Activated CD4-positive, alpha-beta T cell treated with anti-CD3 and anti-CD28 coated beads for 36 hours (primary cell): ENCODE data around the gene RAB8A. TPM values are rescaled to one million over a fixed set of nuclear protein-coding genes. Genes with fewer than 3 reads are reported as not detected.

Experiments
- ATAC-seq: fragments of 200-7000 bp; cut with Tn5 transposase; one replicate; pipeline ENCODE4 v1.10.0; 2021; ENCODE audit warnings: mild to moderate bottlenecking, moderate library complexity
- CTCF ChIA-PET: fragments of 350-600 bp; sonication (Branson Sonifier 250); formaldehyde crosslinking; loops from one replicate; lab custom pipeline; 2021; ENCODE audit warnings: antibody characterized with exemption; lab: Charles Lee
- POLR2A ChIA-PET: fragments of 350-600 bp; sonication (Branson Sonifier 250); formaldehyde crosslinking; loops from one replicate; lab custom pipeline; 2021; ENCODE audit warnings: antibody characterized with exemption, inconsistent platforms; lab: Charles Lee
- DNase-seq: peaks from one replicate; pipeline ENCODE4 v3.0.0-alpha.2; 2020
- H3K27ac Mint-ChIP-seq: one replicate; pipeline ENCODE4 v1.8.0; 2021; ENCODE audit warnings: mixed read lengths
- H3K27me3 Mint-ChIP-seq: one replicate; pipeline ENCODE4 v1.8.0; 2021; ENCODE audit warnings: mixed read lengths
- H3K36me3 Mint-ChIP-seq: one replicate; pipeline ENCODE4 v1.8.0; 2021; ENCODE audit warnings: low read depth, mixed read lengths
- H3K4me1 Mint-ChIP-seq: one replicate; pipeline ENCODE4 v1.8.0; 2021; ENCODE audit warnings: mixed read lengths
- H3K4me3 Mint-ChIP-seq: one replicate; pipeline ENCODE4 v1.8.0; 2021; ENCODE audit warnings: mild to moderate bottlenecking, moderate library complexity, mixed read lengths
- H3K9me3 Mint-ChIP-seq: one replicate; pipeline ENCODE4 v1.8.0; 2021; ENCODE audit warnings: low read depth, mixed read lengths
- intact Hi-C, 2 experiments: fragments of 100-400 bp; cut with DNase I in 1 of 2; cut with micrococcal nuclease in 1 of 2; formaldehyde crosslinking; loops; one replicate each; pipeline versions ENCODE4 v1.14.2 to v1.15.1; 2022 to 2024; cut with DNase I, micrococcal nuclease
- total RNA-seq, 2 experiments: library from RNA; stranded (reverse); gene quantifications; one replicate each; pipeline ENCODE4 v1.2.3, GENCODE V29; 2021

Gene RAB8A
- total RNA-seq, 2 experiments from 2014 or later, result 165 to 218 TPM

GRCh38 chr19:16121967-16122366, 10.3 kb downstream of the RAB8A start:
- Mint-ChIP-seq H3K36me3 (peaks cover 64% of the 10 kb centered on the region), H3K27ac (peak overlapping the region; percentile 6)

GRCh38 chr19:16124953-16125352, 13.3 kb downstream of the RAB8A start:
- peaks cover 54% of the 10 kb centered on the region for H3K36me3 Mint-ChIP-seq
- no peak for ATAC-seq
- intact Hi-C loops, result no loop called here
- H3K27ac Mint-ChIP-seq, result no peak overlapping the region
- H3K4me1 Mint-ChIP-seq, result peaks cover 2% of the 10 kb centered on the region
- CTCF ChIA-PET, result no interaction called here
- H3K27me3 Mint-ChIP-seq, result no peaks in the 10 kb centered on the region
- POLR2A ChIA-PET, result interaction anchor here (0.5 kb wide), 1 partner anchor 46 kb away, joined by 4 read pairs; no protein-coding TSS in a partner anchor
- no peak for DNase-seq
- H3K9me3 Mint-ChIP-seq, result no peaks in the 10 kb centered on the region
- H3K4me3 Mint-ChIP-seq, result no peak overlapping the region

More at GRCh38 chr19:16121967-16122366, 10.3 kb downstream of the RAB8A start:
- intact Hi-C loops, result no loop called here
- no peak for DNase-seq
- no peak overlapping the region for H3K4me3 Mint-ChIP-seq
- H3K27me3 Mint-ChIP-seq, result no peaks in the 10 kb centered on the region
- ATAC-seq, result no peak
- POLR2A ChIA-PET, result no interaction called here
- CTCF ChIA-PET, result interaction anchor here (0.6 kb wide), 1 partner anchor 18 kb away, joined by 4 read pairs; no protein-coding TSS in a partner anchor
- H3K4me1 Mint-ChIP-seq, result peaks cover 32% of the 10 kb centered on the region
- H3K9me3 Mint-ChIP-seq, result no peaks in the 10 kb centered on the region

- H3K4me3 Mint-ChIP-seq, result no peak overlapping the region
- CTCF ChIA-PET, result interaction anchor here (0.6 to 1.2 kb wide), 2 partner anchors 10 to 24 kb away, joined by 3 to 4 read pairs; no protein-coding TSS in a partner anchor
- H3K4me1 Mint-ChIP-seq, result no peaks in the 10 kb centered on the region
- intact Hi-C loops, result no loop called here
- H3K27me3 Mint-ChIP-seq, result no peaks in the 10 kb centered on the region
- no peak overlapping the region for H3K27ac Mint-ChIP-seq
- POLR2A ChIA-PET, result interaction anchor here (0.6 kb wide), 2 partner anchors 41 to 56 kb away, joined by 5 to 6 read pairs; no protein-coding TSS in a partner anchor
- no peak for DNase-seq
- H3K9me3 Mint-ChIP-seq, result no peaks in the 10 kb centered on the region
- peaks cover 62% of the 10 kb centered on the region for H3K36me3 Mint-ChIP-seq
- no peak for ATAC-seq
Measured at GRCh38 chr19:16125737-16126495, 14.2 kb downstream of the RAB8A start.

DNA sequence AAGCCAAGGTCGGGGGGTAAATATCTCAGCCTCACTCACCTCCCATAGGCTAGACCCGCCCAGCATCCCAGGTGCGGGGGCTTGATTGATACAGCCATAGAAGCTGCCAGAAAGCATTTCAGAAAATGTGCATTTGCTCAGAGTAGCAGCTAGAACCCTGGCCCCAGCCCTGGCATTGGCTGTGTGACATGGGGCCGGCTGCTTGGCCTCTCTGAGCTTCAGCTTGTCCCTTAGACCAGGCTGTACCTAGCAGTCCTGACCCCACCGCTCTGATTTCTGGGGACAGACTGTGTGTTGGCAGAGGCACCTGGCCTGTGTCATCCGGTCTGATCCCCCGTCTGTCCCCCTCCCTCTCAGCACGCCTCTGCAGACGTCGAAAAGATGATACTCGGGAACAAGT, 15.4 kb downstream of the RAB8A start:
- ATAC-seq (no peak), DNase-seq (no peak)
- peaks cover 5% of the 10 kb centered on the region for H3K9me3 Mint-ChIP-seq
- POLR2A ChIA-PET, result interaction anchor here (0.8 kb wide), 1 partner anchor 35 kb away, joined by 3 read pairs; no protein-coding TSS in a partner anchor
- CTCF ChIA-PET, result no interaction called here
- intact Hi-C loops, result no loop called here
- H3K27me3 Mint-ChIP-seq, result no peaks in the 10 kb centered on the region
- peaks cover 67% of the 10 kb centered on the region for H3K36me3 Mint-ChIP-seq
- no peaks in the 10 kb centered on the region for H3K4me1 Mint-ChIP-seq
- no peak overlapping the region for H3K27ac Mint-ChIP-seq
- no peak overlapping the region for H3K4me3 Mint-ChIP-seq

DNA sequence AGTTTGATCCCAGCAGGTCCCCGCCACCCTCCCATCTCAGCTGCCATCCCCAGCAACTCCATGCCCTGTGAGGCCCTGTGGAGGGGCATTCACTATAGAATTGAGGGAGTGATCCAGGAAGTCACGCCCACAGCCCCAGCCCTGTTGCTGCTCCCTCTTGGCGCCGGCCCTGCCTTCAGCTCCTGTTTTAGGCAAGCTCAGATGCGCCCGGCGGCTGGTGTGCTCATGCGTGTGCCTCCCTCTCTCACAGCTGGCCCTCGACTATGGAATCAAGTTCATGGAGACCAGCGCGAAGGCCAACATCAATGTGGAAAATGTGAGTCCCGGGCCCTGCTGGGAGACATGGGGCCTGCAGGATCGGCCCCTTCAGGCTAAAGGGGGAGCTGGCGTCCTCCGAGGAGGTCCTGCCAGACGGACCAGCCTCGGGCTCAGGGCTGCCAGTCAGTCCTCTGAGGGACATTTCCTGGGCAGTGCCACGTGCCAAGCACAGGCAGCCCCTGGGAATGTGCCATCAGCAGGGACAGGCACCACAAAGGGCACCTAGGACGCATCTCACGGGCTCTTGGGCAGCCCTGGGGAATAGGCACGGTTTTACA, 16.2 kb downstream of the RAB8A start:
- peaks cover 5% of the 10 kb centered on the region for H3K9me3 Mint-ChIP-seq
- no peak overlapping the region for H3K27ac Mint-ChIP-seq
- H3K27me3 Mint-ChIP-seq, result no peaks in the 10 kb centered on the region
- intact Hi-C loops, result no loop called here
- ATAC-seq, result no peak
- H3K4me1 Mint-ChIP-seq, result no peaks in the 10 kb centered on the region
- CTCF ChIA-PET, result no interaction called here
- DNase-seq, result no peak
- POLR2A ChIA-PET, result interaction anchor here (0.5 to 0.6 kb wide), 2 partner anchors 10 to 13 kb away, joined by 3 to 5 read pairs; no protein-coding TSS in a partner anchor
- H3K4me3 Mint-ChIP-seq, result no peak overlapping the region
- peaks cover 67% of the 10 kb centered on the region for H3K36me3 Mint-ChIP-seq

GRCh38 chr19:16131648-16132047, 20.0 kb downstream of the RAB8A start:
- intact Hi-C loops, result no loop called here
- Mint-ChIP-seq H3K4me1 (no peaks in the 10 kb centered on the region), H3K4me3 (no peak overlapping the region), H3K27me3 (no peaks in the 10 kb centered on the region), H3K36me3 (peaks cover 70% of the 10 kb centered on the region), H3K9me3 (peaks cover 5% of the 10 kb centered on the region), H3K27ac (no peak overlapping the region)
- ChIA-PET CTCF (no interaction called here), POLR2A (interaction anchor here (1.1 kb wide), 1 partner anchor 8 kb away, joined by 3 read pairs; no protein-coding TSS in a partner anchor)
- no peak for ATAC-seq
- no peak for DNase-seq

GRCh38 chr19:16133818-16134217, 22.1 kb downstream of the RAB8A start:
- ChIA-PET POLR2A (interaction anchor here (0.7 kb wide), 2 partner anchors 67 to 696 kb away, joined by 3 to 4 read pairs; no protein-coding TSS in a partner anchor), CTCF (interaction anchor here (1.7 kb wide), 1 partner anchor 14 kb away, joined by 5 read pairs; no protein-coding TSS in a partner anchor)
- Mint-ChIP-seq H3K9me3 (peaks cover 5% of the 10 kb centered on the region), H3K36me3 (peaks cover 58% of the 10 kb centered on the region), H3K27me3 (no peaks in the 10 kb centered on the region), H3K27ac (no peak overlapping the region), H3K4me3 (no peak overlapping the region), H3K4me1 (no peaks in the 10 kb centered on the region)
- no peak for ATAC-seq
- no peak for DNase-seq
- intact Hi-C loops, result no loop called here

DNA sequence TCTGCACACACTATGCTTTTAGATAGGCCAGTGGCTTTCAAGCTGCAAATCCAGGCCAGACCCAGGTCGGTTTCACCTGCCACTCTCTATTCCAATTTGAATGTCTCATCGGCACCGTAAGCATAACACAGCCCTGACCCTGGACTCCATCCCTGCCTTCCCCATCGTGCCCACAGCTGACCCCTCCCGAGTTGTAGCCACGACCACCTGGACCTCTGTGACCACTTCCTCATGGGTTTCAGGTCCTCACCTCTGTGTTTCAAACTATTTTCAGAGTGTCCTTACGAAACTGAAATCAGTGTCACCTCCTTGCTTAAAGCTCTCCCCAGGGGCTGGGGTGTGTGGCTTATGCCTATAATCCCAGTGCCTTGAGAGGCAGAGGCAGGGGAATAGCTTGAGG, 22.8 kb downstream of the RAB8A start:
- ChIA-PET CTCF (interaction anchor here (1.7 kb wide), 1 partner anchor 14 kb away, joined by 5 read pairs; no protein-coding TSS in a partner anchor), POLR2A (no interaction called here)
- Mint-ChIP-seq H3K36me3 (peaks cover 51% of the 10 kb centered on the region), H3K4me3 (no peak overlapping the region), H3K9me3 (peaks cover 5% of the 10 kb centered on the region), H3K4me1 (no peaks in the 10 kb centered on the region), H3K27ac (peak overlapping the region; percentile 10), H3K27me3 (no peaks in the 10 kb centered on the region)
- no peak for ATAC-seq
- intact Hi-C loops, result no loop called here
- DNase-seq, result no peak

GRCh38 chr19:16135430-16136127, 23.9 kb downstream of the RAB8A start:
- CTCF ChIA-PET, result interaction anchor here (0.6 to 1.7 kb wide), 3 partner anchors 13 to 65 kb away, joined by 3 to 5 read pairs (median 4); no protein-coding TSS in a partner anchor

DNA sequence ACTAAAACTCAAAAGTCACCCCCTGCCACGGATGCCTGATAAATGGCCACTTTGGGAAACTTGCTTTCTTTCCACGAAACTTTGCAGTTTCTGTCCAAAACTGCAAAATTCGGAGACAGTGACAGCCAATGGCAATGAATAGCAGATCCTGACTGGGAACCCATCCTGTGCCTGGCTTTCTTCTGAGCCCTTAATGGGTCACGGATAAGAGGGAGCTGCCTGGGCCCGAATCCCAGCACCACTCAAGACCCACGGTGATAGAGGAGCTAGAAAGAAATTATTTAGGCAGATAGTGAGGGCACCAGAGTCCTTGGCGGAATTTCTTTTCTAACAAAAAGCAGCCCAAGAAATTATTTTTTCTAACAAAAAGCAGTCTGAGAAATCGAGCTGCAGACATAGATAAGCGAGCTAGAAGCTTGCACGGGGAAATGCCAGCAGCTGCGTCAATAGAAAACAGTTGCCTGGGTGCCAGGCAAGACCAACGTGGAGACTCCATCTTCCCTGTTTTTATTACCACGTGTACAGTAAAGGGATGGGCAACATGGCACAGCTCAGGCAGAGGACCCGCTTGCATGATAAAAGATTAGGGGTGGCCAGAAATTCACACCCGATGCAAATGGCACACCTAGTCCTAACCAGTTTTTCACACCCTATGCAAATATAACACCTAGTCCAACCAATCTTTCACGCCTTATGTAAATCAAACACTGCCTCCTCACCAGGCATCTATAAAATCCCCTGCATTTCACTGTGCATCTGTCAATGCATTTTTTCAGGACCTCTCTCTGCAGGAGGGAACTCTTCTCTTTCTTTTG, 24.7 kb downstream of the RAB8A start:
- no peaks in the 10 kb centered on the region for H3K4me1 Mint-ChIP-seq
- H3K4me3 Mint-ChIP-seq, result no peak overlapping the region
- H3K27ac Mint-ChIP-seq, result no peak overlapping the region
- DNase-seq, result no peak
- H3K36me3 Mint-ChIP-seq, result peaks cover 33% of the 10 kb centered on the region
- ChIA-PET CTCF (interaction anchor here (0.6 to 1.1 kb wide), 3 partner anchors 10 to 507 kb away, joined by 3 to 4 read pairs (median 3); no protein-coding TSS in a partner anchor), POLR2A (interaction anchor here (0.6 kb wide), 1 partner anchor 9 kb away, joined by 4 read pairs; no protein-coding TSS in a partner anchor)
- no peaks in the 10 kb centered on the region for H3K27me3 Mint-ChIP-seq
- intact Hi-C loops, result loop anchor here in 1 of 2 experiments (5.0 kb wide), 1 partner anchor 36 kb away; the partner anchor contains the start of gene CIB3
- no peak for ATAC-seq
- H3K9me3 Mint-ChIP-seq, result peaks cover 2% of the 10 kb centered on the region

More at GRCh38 chr19:16135430-16136127, 23.9 kb downstream of the RAB8A start:
- ATAC-seq (no peak), DNase-seq (no peak)
- peaks cover 5% of the 10 kb centered on the region for H3K9me3 Mint-ChIP-seq
- no peaks in the 10 kb centered on the region for H3K27me3 Mint-ChIP-seq
- peaks cover 41% of the 10 kb centered on the region for H3K36me3 Mint-ChIP-seq
- POLR2A ChIA-PET, result no interaction called here
- intact Hi-C loops, result loop anchor here in 1 of 2 experiments (5.0 kb wide), 1 partner anchor 37 kb away; the partner anchor contains the start of gene CIB3
- no peak overlapping the region for H3K27ac Mint-ChIP-seq
- H3K4me3 Mint-ChIP-seq, result no peak overlapping the region
- H3K4me1 Mint-ChIP-seq, result no peaks in the 10 kb centered on the region
